ENCODE results near the gene DOCK4.

DNA sequence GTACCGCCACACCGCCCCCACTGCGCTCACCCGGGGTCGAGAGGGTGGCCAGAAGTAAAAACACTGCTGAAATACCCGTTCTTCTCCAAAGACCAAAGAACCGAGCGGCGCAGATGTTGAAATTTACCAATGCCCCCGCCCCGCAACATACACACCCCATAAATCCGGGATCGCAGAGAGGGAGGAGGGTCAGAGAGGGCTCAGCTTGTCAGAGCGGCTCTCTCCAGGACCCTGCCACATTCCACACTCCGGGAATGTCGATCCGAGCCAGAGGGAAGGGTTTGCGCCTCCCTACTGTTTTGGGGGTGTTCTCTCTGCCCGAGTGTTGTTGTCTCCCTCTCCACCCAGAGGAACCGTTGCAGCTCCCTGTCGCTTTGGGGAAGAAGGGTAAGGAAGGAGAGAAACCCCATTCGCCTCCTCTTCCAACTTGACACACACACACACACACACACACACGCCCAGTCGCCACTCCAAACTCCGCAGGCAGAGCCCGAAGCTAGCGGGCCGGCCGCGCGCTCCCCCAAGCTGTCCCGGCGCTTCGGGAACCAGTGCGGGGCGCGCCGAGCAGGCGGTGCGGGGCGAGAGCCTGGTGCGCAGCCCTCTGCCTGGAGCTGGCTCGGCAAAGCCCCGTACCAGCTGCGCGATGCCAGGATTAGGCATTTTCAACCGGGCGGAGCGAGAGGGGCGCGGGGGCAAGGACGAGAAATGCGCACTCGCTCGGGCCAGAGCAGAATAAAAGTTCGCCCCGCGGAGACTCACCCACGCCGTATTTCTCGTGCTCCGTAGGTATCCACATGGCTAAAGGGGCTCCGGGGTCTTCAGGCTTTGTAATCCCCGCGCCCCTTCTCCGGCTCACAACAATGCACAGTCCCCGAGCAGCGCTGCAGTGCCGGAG lies 609 bp downstream of the DOCK4 start:
- TF ChIP-seq CTCF (IDR thresholded peaks at IDR 0.05; ENCODE audit: insufficient read depth, low read depth, low read length) = no peak
- TF ChIP-seq EZH2 (IDR thresholded peaks at IDR 0.05; ENCODE audit: insufficient read depth, low read length) = no peak
